Panc1 (cell line): ENCODE measurements around the gene PARD3. TPM values are rescaled to one million over a fixed set of nuclear protein-coding genes. Genes with fewer than 3 reads are reported as not detected.
"Not testable (repeated sequence)": the region's sequence is repeated elsewhere in the genome, so short reads cannot be mapped to it uniquely, and the experiment has no call there.

ENCODE experiments used
- ATAC-seq: fragments of 200-7000 bp; cut with Tn5 transposase; 2 replicates; pipeline ENCODE4 v1.9.1; 2020; ENCODE audit warnings: mild to moderate bottlenecking, moderate library complexity
- BruUV-seq: library from RNA; stranded (reverse); fragments of 400-500 nt; replicated peaks from 2 replicates; lab custom pipeline; 2021; lab: Mats Ljungman, UMichigan
- CTCF ChIA-PET: fragments of 300-600 bp; sonication (Branson Sonifier 250); formaldehyde crosslinking; loops from one replicate; lab custom pipeline; 2022; ENCODE audit warnings: antibody characterized with exemption; lab: Charles Lee
- POLR2A ChIA-PET: fragments of 300-600 bp; sonication (Branson Sonifier 250); formaldehyde crosslinking; loops from one replicate; lab custom pipeline; 2022; ENCODE audit warnings: antibody characterized with exemption; lab: Charles Lee
- DNase-seq: peaks from one replicate; pipeline ENCODE4 v3.0.0-alpha.2; 2010; ENCODE audit warnings: low read depth, low spot score
- H3K27ac ChIP-seq: 2 replicates; pipeline ENCODE4 v1.5.1; 2011; ENCODE audit warnings: mild to moderate bottlenecking, low read length, inconsistent platforms
- H3K27me3 ChIP-seq: fragments of 200-500 bp; sonication (Bioruptor generic); 2 replicates; pipeline ENCODE4 v1.6.0; 2014; ENCODE audit warnings: low read length, inconsistent platforms; ENCODE audit not compliant: control insufficient read depth, insufficient read depth
- H3K36me3 ChIP-seq: fragments of 200-500 bp; sonication (Bioruptor generic); 2 replicates; pipeline ENCODE4 v1.5.1; 2014; ENCODE audit warnings: inconsistent platforms, mild to moderate bottlenecking, low read length, moderate library complexity; ENCODE audit not compliant: control insufficient read depth, insufficient read depth
- H3K4me1 ChIP-seq: 2 replicates; pipeline ENCODE4 v1.5.1; 2011; ENCODE audit warnings: inconsistent platforms, mild to moderate bottlenecking, low read length, moderate library complexity; ENCODE audit not compliant: control insufficient read depth, insufficient read depth
- H3K4me3 ChIP-seq, 2 experiments: 2 replicates each; pipeline ENCODE4 v1.5.1; 2011 to 2012; ENCODE audit warnings: low read depth in 2 of 2, low read length in 2 of 2, mild to moderate bottlenecking in 2 of 2, inconsistent platforms in 1 of 2, moderate library complexity in 1 of 2
- H3K9me3 ChIP-seq: fragments of 200-500 bp; sonication (Bioruptor generic); 2 replicates; pipeline ENCODE4 v1.5.1; 2014; ENCODE audit warnings: low read depth, mild to moderate bottlenecking, inconsistent platforms, low read length, moderate library complexity; ENCODE audit not compliant: control insufficient read depth, insufficient read depth
- CTCF ChIP-seq: fragments of 450-650 bp; IDR thresholded peaks from 2 replicates; pipeline ENCODE4 v1.5.1; 2017; ENCODE audit warnings: mild to moderate bottlenecking
- POLR2AphosphoS5 ChIP-seq: IDR thresholded peaks from 2 replicates; pipeline ENCODE4 v1.6.1; 2012; ENCODE audit warnings: mild to moderate bottlenecking, low read depth, low read length, moderate library complexity
- REST ChIP-seq, 2 experiments: IDR thresholded peaks; 2 replicates each; pipeline ENCODE4 v1.6.1; 2011 to 2012; ENCODE audit warnings: low read depth in 2 of 2, control low read depth in 1 of 2, low read length in 1 of 2, mild to moderate bottlenecking in 1 of 2, moderate library complexity in 1 of 2; ENCODE audit not compliant: insufficient read depth in 1 of 2
- SIN3A ChIP-seq: IDR thresholded peaks from 2 replicates; pipeline ENCODE4 v1.6.1; 2012; ENCODE audit warnings: low read depth, mild to moderate bottlenecking, low read length, moderate library complexity, borderline replicate concordance; ENCODE audit not compliant: insufficient read depth
- TCF7L2 ChIP-seq: IDR thresholded peaks from 2 replicates; pipeline ENCODE4 v1.6.1; 2011; ENCODE audit warnings: mild to moderate bottlenecking, low read depth, low read length, inconsistent platforms
- in situ Hi-C: cut with HindIII; loops from 2 replicates; pipeline ENCODE4 v1.10.0; 2016; ENCODE audit warnings: low sequenced_read_pairs, low pct_unique_long_range_greater_than_20kb
- intact Hi-C: fragments of 100-400 bp; cut with micrococcal nuclease; formaldehyde crosslinking; loops from one replicate; pipeline ENCODE4 v1.10.0; 2022; ENCODE audit not compliant: unreplicated experiment
- total RNA-seq: library from RNA; stranded (reverse); gene quantifications from one replicate; pipeline ENCODE4 v1.2.1, GENCODE V29; 2021; ENCODE audit not compliant: unreplicated experiment

PARD3 gene
- total RNA-seq, 1 experiment from 2014 or later = 29.8 TPM

- Histone ChIP-seq H3K27me3 (no peaks in the 10 kb centered on the region), H3K4me3 (no peak overlapping the region), H3K9me3 (no peaks in the 10 kb centered on the region), H3K36me3 (no peaks in the 10 kb centered on the region), H3K4me1 (peaks cover 29% of the 10 kb centered on the region), H3K27ac (no peak overlapping the region)
- ChIA-PET CTCF (no interaction called here), POLR2A (no interaction called here)
- in situ Hi-C loops = no loop called here
- no TSS peak for BruUV-seq
- intact Hi-C loops = no loop called here
- TF ChIP-seq REST (IDR thresholded peaks at IDR 0.05; ENCODE audit: insufficient read depth in 1 of 2, low read depth in 2 of 2, low read length in 1 of 2) (no peak), TCF7L2 (no peak), CTCF (no peak), SIN3A (no peak), POLR2AphosphoS5 (no peak)
- no peak for ATAC-seq
- no peak for DNase-seq
Observed at GRCh38 chr10:34701194-34701593, 113.9 kb downstream of the PARD3 start.

- in situ Hi-C loops, BruUV-seq, H3K27ac ChIP-seq, ATAC-seq, intact Hi-C loops, H3K4me3 ChIP-seq, H3K36me3 ChIP-seq, DNase-seq, H3K27me3 ChIP-seq, POLR2A ChIA-PET, CTCF ChIA-PET, H3K9me3 ChIP-seq: not testable (repeated sequence)
- H3K4me1 ChIP-seq = peaks cover 30% of the 10 kb centered on the region
Observed at GRCh38 chr10:34700752-34701151, 114.3 kb downstream of the PARD3 start.

- BruUV-seq = no TSS peak
- no peak for DNase-seq
- no peaks in the 10 kb centered on the region for H3K9me3 ChIP-seq
- no peak for ATAC-seq
- intact Hi-C loops = no loop called here
- CTCF ChIA-PET = no interaction called here
- no peaks in the 10 kb centered on the region for H3K36me3 ChIP-seq
- POLR2A ChIA-PET = no interaction called here
- no peak overlapping the region for H3K4me3 ChIP-seq
- H3K4me1 ChIP-seq = peaks cover 30% of the 10 kb centered on the region
- no peaks in the 10 kb centered on the region for H3K27me3 ChIP-seq
- in situ Hi-C loops = no loop called here
- H3K27ac ChIP-seq = no peak overlapping the region
- TF ChIP-seq POLR2AphosphoS5 = no peak
Observed at GRCh38 chr10:34699904-34700517, 115.1 kb downstream of the PARD3 start.
